Adrenal gland (tissue), 12 donors: ENCODE measurements around the gene CENPS. TPM values are rescaled to one million over a fixed set of nuclear protein-coding genes. Genes with fewer than 3 reads are reported as not detected.

Experiments used
- DNase-seq, 7 donors: peaks; one replicate each; pipeline ENCODE4 v3.0.0-alpha.2; 2019 to 2020
- H3K27ac ChIP-seq, 5 donors: fragments of 200-600 bp; sonication (generic) in 4 of 5; 1 replicate in 3 of 5; 2 replicates in 2 of 5; pipeline versions ENCODE4 v1.5.1 to v1.8.0; 2016 to 2020; ENCODE audit warnings: mild to moderate bottlenecking in 1 of 5
- H3K27me3 ChIP-seq: fragments of 200-600 bp; 2 replicates; pipeline ENCODE4 v1.8.0; 2021
- H3K36me3 ChIP-seq, 2 donors: fragments of 200-600 bp; replicated peaks in 1 of 2; 1 replicate in 1 of 2; 2 replicates in 1 of 2; pipeline versions ENCODE4 v1.5.1 to v1.8.0; 2018 to 2022
- H3K4me1 ChIP-seq, 2 donors: fragments of 200-600 bp; replicated peaks in 1 of 2; 1 replicate in 1 of 2; 2 replicates in 1 of 2; pipeline versions ENCODE4 v1.5.1 to v1.8.0; 2018 to 2021
- H3K4me3 ChIP-seq, 4 donors: fragments of 200-600 bp; sonication (generic) in 3 of 4; one replicate each; pipeline ENCODE4 v1.5.1; 2016 to 2018
- H3K9me3 ChIP-seq, 3 donors: fragments of 200-600 bp; sonication (generic) in 1 of 3; replicated peaks in 1 of 3; 1 replicate in 2 of 3; 2 replicates in 1 of 3; pipeline versions ENCODE4 v1.5.1 to v1.8.0; 2016 to 2021
- CTCF ChIP-seq, 6 experiments: fragments of 450-650 bp in 4 of 6; fragments of 200-600 bp in 2 of 6; sonication (generic) in 1 of 6; IDR thresholded peaks; 1 replicate in 5 of 6; 2 replicates in 1 of 6; pipeline versions ENCODE4 v1.5.1 to v1.8.0; 2016 to 2021; ENCODE audit warnings: antibody characterized with exemption in 6 of 6, mild to moderate bottlenecking in 2 of 6, moderate library complexity in 1 of 6
- POLR2A ChIP-seq, 2 donors: fragments of 450-650 bp; IDR thresholded peaks; one replicate each; pipeline ENCODE4 v1.6.1; 2017; ENCODE audit warnings: antibody characterized with exemption in 2 of 2, mild to moderate bottlenecking in 2 of 2, moderate library complexity in 1 of 2
- WGBS, 4 donors: extraction: QIAGEN DNeasy Blood & Tissue Kit in 2 of 4; methylation state at CpG; one replicate each; pipeline versions ENCODE4 v1.1.5 to v1.1.7; 2013 to 2017; 5-methylcytosine and 5-hydroxymethylcytosine counted together
- intact Hi-C, 2 donors: fragments of 100-400 bp; cut with DNase I; formaldehyde crosslinking; loops; one replicate each; pipeline versions ENCODE4 v1.14.1 to v1.15.0; 2022 to 2023
- polyA plus RNA-seq, 3 donors: library from polyadenylated mRNA; stranded (reverse); fragments of 200-250 nt in 2 of 3; fragments of 350-450 nt in 1 of 3; fragmentation: Illumina TruSeq in 1 of 3; extraction: RNeasy Lipid Tissue Mini Kit (QIAGEN cat#74804) in 1 of 3; gene quantifications; one replicate each; pipeline ENCODE4 v1.2.3, GENCODE V29; 2013 to 2014
- total RNA-seq, 9 donors: library from RNA; depleted of rRNA in 4 of 9; stranded (reverse); fragments of >200 nt in 4 of 9; fragments of 120-200 nt in 1 of 9; fragmentation: NEBNext Ultra II Directional in 1 of 9; extraction: Animal tissue kit (Norgen Biotek cat#: 25700) in 1 of 9; gene quantifications; one replicate each; pipeline versions ENCODE4 v1.1.0 to v1.2.4, GENCODE V29; 2013 to 2023
- donor health status: healthy with polysubstance abuse.
- donor health status: Bipolar disorder and iron deficiency.
- donor health status: DM: yes; HTN: yes; CAD: no.
- donor health status: DM: no; HTN: no; CAD: no.
- donor health status: DM: no; HTN: no; CAD: no.
- donor health status: DM: yes; HTN: yes; CAD: no.

CENPS gene
- total and polyA plus RNA-seq, 12 donors, result 10.0 to 32.9 (median 18.8) TPM

GRCh38 chr1:10467078-10467477, 36.8 kb downstream of the CENPS start:
- no peak for DNase-seq
- H3K27ac ChIP-seq, result no peak overlapping the region
- H3K27me3 ChIP-seq, result no peaks in the 10 kb centered on the region
- H3K9me3 ChIP-seq, result no peaks in the 10 kb centered on the region
- H3K4me1 ChIP-seq, result peaks cover 0 to 11% of the 10 kb centered on the region in 2 donors
- intact Hi-C loops, result no loop called here
- no peak for TF ChIP-seq CTCF (IDR thresholded peaks at IDR 0.05)
- no peak for TF ChIP-seq POLR2A (IDR thresholded peaks at IDR 0.05)
- peaks cover 0 to 63% of the 10 kb centered on the region in 2 donors for H3K36me3 ChIP-seq
- H3K4me3 ChIP-seq, result no peak overlapping the region
- WGBS, 4 donors, result 89 to 98% (median 96%) methylated on average over 2 of the region's 2 CpGs

- no peaks in the 10 kb centered on the region for H3K27me3 ChIP-seq
- H3K4me3 ChIP-seq, result no peak overlapping the region
- peaks cover 0 to 40% of the 10 kb centered on the region in 2 donors for H3K36me3 ChIP-seq
- peaks cover 0 to 21% of the 10 kb centered on the region in 2 donors for H3K4me1 ChIP-seq
- intact Hi-C loops, result no loop called here
- no peak for TF ChIP-seq POLR2A (IDR thresholded peaks at IDR 0.05)
- TF ChIP-seq CTCF (IDR thresholded peaks at IDR 0.05), result no peak
- H3K9me3 ChIP-seq, result no peaks in the 10 kb centered on the region
- 92 to 99% (median 95%) methylated on average over 4 of the region's 4 CpGs for WGBS, 4 donors
- H3K27ac ChIP-seq, result no peak overlapping the region
- no peak for DNase-seq
Measured at GRCh38 chr1:10470043-10470442, 39.8 kb downstream of the CENPS start.

GRCh38 chr1:10471411-10472219, 41.4 kb downstream of the CENPS start:
- Histone ChIP-seq H3K27me3 (no peaks in the 10 kb centered on the region), H3K36me3 (peaks cover 0 to 25% of the 10 kb centered on the region in 2 donors), H3K4me1 (peaks cover 7 to 34% of the 10 kb centered on the region in 2 donors), H3K9me3 (no peaks in the 10 kb centered on the region), H3K27ac (peak overlapping the region in 3 of 5 donors; percentile 29 to 57 (median 55)), H3K4me3 (peak overlapping the region; percentile 34 to 71 (median 58))
- intact Hi-C loops, result no loop called here
- DNase-seq, result peak in 2 of 7 donors; percentile 41 to 44
- WGBS, 4 donors, result 7 to 19% (median 11%) methylated on average over 22 to 23 of the region's 23 CpGs
- no peak for TF ChIP-seq CTCF (IDR thresholded peaks at IDR 0.05)

- DNase-seq, result peak; percentile 91 to 98 (median 95)
- peaks cover 7 to 36% of the 10 kb centered on the region in 2 donors for H3K4me1 ChIP-seq
- peak within 1 kb of the TSS in 3 of 5 donors; percentile 29 to 57 (median 55) for H3K27ac ChIP-seq
- no peaks in the 10 kb centered on the region for H3K9me3 ChIP-seq
- no peaks in the 10 kb centered on the region for H3K27me3 ChIP-seq
- peaks cover 0 to 16% of the 10 kb centered on the region in 2 donors for H3K36me3 ChIP-seq
- intact Hi-C loops, result no loop called here
- TF ChIP-seq CTCF (IDR thresholded peaks at IDR 0.05) (no peak), POLR2A (IDR thresholded peaks at IDR 0.05) (no peak)
- H3K4me3 ChIP-seq, result peak within 1 kb of the TSS; percentile 34 to 71 (median 58)
- WGBS, 4 donors, result 1 to 4% (median 2%) methylated on average over 21 to 59 of the region's 59 CpGs
Measured at GRCh38 chr1:10472220-10473144, 42.2 kb downstream of the CENPS start, which contains the start of gene DFFA. TSS of gene DFFA (minus strand) at chr1:10472529. CDS start at chr1:10472458, 71 bp downstream.
